IPS-18a (cell line): ENCODE measurements around the gene PRR20A.
"Not testable (repeated sequence)": the region's sequence is repeated elsewhere in the genome, so short reads cannot be mapped to it uniquely, and the experiment has no call there.

Experiments used
- H3K27ac ChIP-seq: one replicate; pipeline ENCODE4 v1.5.1; 2013; ENCODE audit warnings: low read length
- H3K27me3 ChIP-seq: one replicate; pipeline ENCODE4 v1.6.1; 2013; ENCODE audit warnings: mild to moderate bottlenecking, low read length; ENCODE audit not compliant: control insufficient read depth, insufficient read depth
- H3K36me3 ChIP-seq: one replicate; pipeline ENCODE4 v1.6.1; 2013; ENCODE audit warnings: low read depth, low read length; ENCODE audit not compliant: control insufficient read depth
- H3K4me1 ChIP-seq: one replicate; pipeline ENCODE4 v1.6.1; 2013; ENCODE audit warnings: low read depth, low read length; ENCODE audit not compliant: control insufficient read depth
- H3K4me3 ChIP-seq: one replicate; pipeline ENCODE4 v1.5.1; 2013; ENCODE audit warnings: low read length
- H3K9ac ChIP-seq: one replicate; pipeline ENCODE4 v1.6.1; 2013; ENCODE audit warnings: mild to moderate bottlenecking, low read length, moderate library complexity
- H3K9me3 ChIP-seq: one replicate; pipeline ENCODE4 v1.6.1; 2013; ENCODE audit warnings: low read depth, low read length; ENCODE audit not compliant: control insufficient read depth

The PRR20A gene

GRCh38 chr13:57140235-57140968 is at the start of gene PRR20A:
PRR20A (plus strand) TSS chr13:57140918; CDS start chr13:57141305, 387 bp downstream.
- H3K9me3 ChIP-seq, H3K4me3 ChIP-seq, H3K36me3 ChIP-seq, H3K9ac ChIP-seq, H3K4me1 ChIP-seq, H3K27me3 ChIP-seq, H3K27ac ChIP-seq: not testable (repeated sequence)

GRCh38 chr13:57114945-57115344 is 25.8 kb upstream of the PRR20A start:
- Histone ChIP-seq H3K9ac (no peak overlapping the region), H3K9me3 (no peaks in the 10 kb centered on the region), H3K4me1 (no peaks in the 10 kb centered on the region), H3K4me3 (no peak overlapping the region), H3K27ac (no peak overlapping the region), H3K27me3 (no peaks in the 10 kb centered on the region), H3K36me3 (no peaks in the 10 kb centered on the region)

GRCh38 chr13:57123681-57124080 is 17.0 kb upstream of the PRR20A start:
- no peaks in the 10 kb centered on the region for H3K36me3 ChIP-seq
- H3K27ac ChIP-seq = no peak overlapping the region
- H3K27me3 ChIP-seq = no peaks in the 10 kb centered on the region
- no peak overlapping the region for H3K4me3 ChIP-seq
- no peak overlapping the region for H3K9ac ChIP-seq
- no peaks in the 10 kb centered on the region for H3K4me1 ChIP-seq
- no peaks in the 10 kb centered on the region for H3K9me3 ChIP-seq

- H3K36me3 ChIP-seq = no peaks in the 10 kb centered on the region
- H3K27ac ChIP-seq = no peak overlapping the region
- H3K27me3 ChIP-seq = no peaks in the 10 kb centered on the region
- no peaks in the 10 kb centered on the region for H3K4me1 ChIP-seq
- H3K9me3 ChIP-seq = no peaks in the 10 kb centered on the region
- H3K9ac ChIP-seq = no peak overlapping the region
- no peak overlapping the region for H3K4me3 ChIP-seq
Observed at GRCh38 chr13:57128909-57129308, 11.8 kb upstream of the PRR20A start.

GRCh38 chr13:57136093-57136492 is 4.6 kb upstream of the PRR20A start:
- H3K9me3 ChIP-seq = no peaks in the 10 kb centered on the region
- no peaks in the 10 kb centered on the region for H3K4me1 ChIP-seq
- no peaks in the 10 kb centered on the region for H3K27me3 ChIP-seq
- no peak overlapping the region for H3K9ac ChIP-seq
- H3K4me3 ChIP-seq = no peak overlapping the region
- no peaks in the 10 kb centered on the region for H3K36me3 ChIP-seq
- no peak overlapping the region for H3K27ac ChIP-seq

GRCh38 chr13:57137585-57137984 is 3.1 kb upstream of the PRR20A start:
- H3K27ac ChIP-seq = no peak overlapping the region
- no peaks in the 10 kb centered on the region for H3K27me3 ChIP-seq
- no peak overlapping the region for H3K9ac ChIP-seq
- H3K9me3 ChIP-seq = no peaks in the 10 kb centered on the region
- H3K4me1 ChIP-seq = no peaks in the 10 kb centered on the region
- no peak overlapping the region for H3K4me3 ChIP-seq
- H3K36me3 ChIP-seq = no peaks in the 10 kb centered on the region

- Histone ChIP-seq H3K27ac (no peak overlapping the region), H3K27me3 (no peaks in the 10 kb centered on the region)
Observed at GRCh38 chr13:57138988-57139387, 1.7 kb upstream of the PRR20A start.

GRCh38 chr13:57139781-57140180 is 937 bp upstream of the PRR20A start:
- H3K27me3 ChIP-seq, H3K27ac ChIP-seq, H3K4me1 ChIP-seq, H3K4me3 ChIP-seq, H3K9ac ChIP-seq, H3K36me3 ChIP-seq, H3K9me3 ChIP-seq: not testable (repeated sequence)

More at GRCh38 chr13:57138988-57139387, 1.7 kb upstream of the PRR20A start:
- Histone ChIP-seq H3K4me1 (no peaks in the 10 kb centered on the region), H3K4me3 (no peak overlapping the region), H3K36me3 (no peaks in the 10 kb centered on the region), H3K9me3 (no peaks in the 10 kb centered on the region), H3K9ac (no peak overlapping the region)

GRCh38 chr13:57147188-57147587 is 6.5 kb downstream of the PRR20A start, which contains the start of gene PRR20B:
PRR20B (plus strand) TSS chr13:57147488; CDS start chr13:57147875, 387 bp downstream.
- not testable (repeated sequence) for H3K9me3 ChIP-seq, H3K27ac ChIP-seq, H3K27me3 ChIP-seq, H3K4me3 ChIP-seq, H3K9ac ChIP-seq, H3K36me3 ChIP-seq, H3K4me1 ChIP-seq

- not testable (repeated sequence) for H3K27ac ChIP-seq, H3K4me1 ChIP-seq, H3K9ac ChIP-seq, H3K9me3 ChIP-seq, H3K36me3 ChIP-seq, H3K4me3 ChIP-seq, H3K27me3 ChIP-seq
Observed at GRCh38 chr13:57148106-57148505, 7.4 kb downstream of the PRR20A start.

GRCh38 chr13:57153761-57154160 is 13.0 kb downstream of the PRR20A start, which contains the start of gene PRR20C:
PRR20C (plus strand) TSS chr13:57154061; CDS start chr13:57154448, 387 bp downstream.
- H3K4me3 ChIP-seq, H3K27me3 ChIP-seq, H3K4me1 ChIP-seq, H3K27ac ChIP-seq, H3K9ac ChIP-seq, H3K36me3 ChIP-seq, H3K9me3 ChIP-seq: not testable (repeated sequence)

- not testable (repeated sequence) for H3K36me3 ChIP-seq, H3K4me3 ChIP-seq
Observed at GRCh38 chr13:57160332-57160731, 19.6 kb downstream of the PRR20A start, which contains the start of gene PRR20D. PRR20D (plus strand) TSS chr13:57160632; CDS start chr13:57161019, 387 bp downstream.

More at GRCh38 chr13:57160332-57160731, 19.6 kb downstream of the PRR20A start, which contains the start of gene PRR20D:
- not testable (repeated sequence) for H3K27ac ChIP-seq, H3K9me3 ChIP-seq, H3K27me3 ChIP-seq, H3K9ac ChIP-seq, H3K4me1 ChIP-seq
